PFSK-1 (cell line): ENCODE results near the gene SIRPD.

Source experiments
- POLR2AphosphoS5 ChIP-seq: IDR thresholded peaks from 2 replicates; pipeline ENCODE4 v1.6.1; 2012; ENCODE audit warnings: low read depth, mild to moderate bottlenecking, control low read depth, low read length, moderate library complexity
- REST ChIP-seq, 2 experiments: IDR thresholded peaks; 2 replicates each; pipeline versions ENCODE4 v1.6.1 to v1.8.0; 2011 to 2012; ENCODE audit warnings: low read depth in 2 of 2, low read length in 2 of 2, control low read depth in 1 of 2, inconsistent platforms in 1 of 2, mild to moderate bottlenecking in 1 of 2, moderate library complexity in 1 of 2; ENCODE audit not compliant: insufficient read depth in 1 of 2

DNA sequence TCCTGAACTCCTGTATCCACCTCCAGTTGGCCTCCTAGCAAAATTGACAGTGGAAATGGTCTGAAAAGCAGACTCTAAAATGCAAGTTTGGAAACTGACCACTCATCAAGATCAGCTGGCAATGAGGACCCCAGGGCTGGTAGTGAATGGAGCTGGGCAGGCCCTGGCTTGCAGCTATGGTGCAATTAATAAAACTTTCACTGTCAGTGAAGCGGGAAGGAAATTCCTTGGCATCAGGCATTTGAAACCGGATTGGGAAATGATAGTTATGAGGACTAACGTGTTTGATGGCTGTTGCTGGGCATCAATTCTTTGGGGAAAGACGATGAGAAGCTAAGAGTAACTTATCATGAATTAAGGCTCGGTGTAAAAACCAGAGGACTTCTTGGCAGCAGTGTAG, 43.2 kb upstream of the SIRPD start:
- no peak for TF ChIP-seq REST (IDR thresholded peaks at IDR 0.05; ENCODE audit: insufficient read depth in 1 of 2, low read depth in 2 of 2, low read length in 2 of 2)
- TF ChIP-seq POLR2AphosphoS5, result no peak
